CD1c-positive myeloid dendritic cell (primary cell): Measurements from ENCODE around the gene LIN7A.

Source experiments
- DNase-seq: peaks from one replicate; pipeline ENCODE4 v3.0.0-alpha.2; 2016; ENCODE audit errors: extremely low spot score

The LIN7A gene

DNA sequence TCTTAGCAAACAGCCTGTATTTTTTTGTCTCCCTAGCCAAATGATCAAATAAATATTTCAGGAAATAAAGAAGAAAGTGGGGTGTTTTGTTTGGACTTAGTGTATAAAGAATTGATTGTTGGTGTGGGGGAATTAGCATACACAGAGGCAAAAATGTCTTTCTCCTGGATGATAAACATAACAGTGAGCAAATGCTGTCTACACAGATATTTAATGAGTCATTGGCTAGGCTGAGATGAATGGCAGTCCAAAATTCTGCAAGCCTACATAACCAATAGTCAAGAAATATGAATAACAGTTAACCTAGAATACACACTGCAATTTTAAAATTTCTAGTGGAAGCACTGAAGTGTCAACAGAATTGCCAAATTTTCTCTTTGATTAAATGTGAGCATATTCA, 185.3 kb downstream of the LIN7A start:
- no peak for DNase-seq

GRCh38 chr12:80749456-80749855, 188.3 kb downstream of the LIN7A start:
- DNase-seq, result no peak

- no peak for DNase-seq
These were observed 189.9 kb downstream of the LIN7A start for GRCh38 chr12:80747800-80748199.

DNA sequence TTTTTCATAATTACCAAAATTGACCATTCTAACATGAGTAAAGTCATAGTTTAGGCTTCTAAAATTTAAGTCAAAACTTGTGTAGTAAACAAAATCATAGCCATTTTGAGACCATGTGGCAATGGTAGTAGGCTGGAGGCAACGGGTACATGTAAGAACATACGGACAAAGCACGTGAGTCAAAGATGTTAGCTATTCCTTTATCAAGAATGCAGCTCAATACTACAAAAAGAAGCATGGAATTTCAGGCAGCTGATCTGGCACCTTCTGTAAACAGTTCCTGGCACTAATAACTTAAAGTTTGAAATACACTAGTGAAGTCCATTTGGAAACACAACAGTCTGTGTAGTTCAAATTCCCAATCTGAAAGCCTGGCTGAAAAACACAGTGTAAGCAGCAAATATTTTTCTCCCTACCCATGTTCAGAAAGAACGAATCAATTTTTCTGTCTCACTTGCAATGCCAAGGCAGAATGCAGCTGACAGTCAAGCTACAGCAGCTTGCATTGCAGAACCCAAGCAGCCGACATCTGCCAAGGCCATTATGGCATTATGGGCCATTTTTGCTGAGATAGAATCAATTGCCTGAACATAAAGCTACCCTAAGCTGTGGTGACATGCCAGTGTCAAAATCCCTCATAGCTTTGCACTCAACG, 191.8 kb downstream of the LIN7A start:
- no peak for DNase-seq
